Cardiac septum (tissue), 1 donor: ENCODE measurements around the gene LIMS1. TPM values are rescaled to one million over a fixed set of nuclear protein-coding genes. Genes with fewer than 3 reads are reported as not detected.
"Not testable (repeated sequence)": the region's sequence is repeated elsewhere in the genome, so short reads cannot be mapped to it uniquely, and the experiment has no call there.

Source experiments
- DNase-seq: peaks from one replicate; pipeline ENCODE4 v3.0.0-alpha.2; 2020; ENCODE audit warnings: low spot score
- intact Hi-C: fragments of 100-400 bp; cut with DNase I; formaldehyde crosslinking; loops from one replicate; pipeline ENCODE4 v1.14.0; 2022
- total RNA-seq: library from RNA; stranded (reverse); fragmentation: NEBNext Ultra II Directional; extraction: Animal tissue kit (Norgen Biotek cat#: 25700); gene quantifications from one replicate; pipeline ENCODE4 v1.2.1, GENCODE V29; 2021
- donor health status: DM: no; HTN: no; CAD: no.

Gene LIMS1
- total RNA-seq, 1 donor from 2014 or later = 121 TPM

DNA sequence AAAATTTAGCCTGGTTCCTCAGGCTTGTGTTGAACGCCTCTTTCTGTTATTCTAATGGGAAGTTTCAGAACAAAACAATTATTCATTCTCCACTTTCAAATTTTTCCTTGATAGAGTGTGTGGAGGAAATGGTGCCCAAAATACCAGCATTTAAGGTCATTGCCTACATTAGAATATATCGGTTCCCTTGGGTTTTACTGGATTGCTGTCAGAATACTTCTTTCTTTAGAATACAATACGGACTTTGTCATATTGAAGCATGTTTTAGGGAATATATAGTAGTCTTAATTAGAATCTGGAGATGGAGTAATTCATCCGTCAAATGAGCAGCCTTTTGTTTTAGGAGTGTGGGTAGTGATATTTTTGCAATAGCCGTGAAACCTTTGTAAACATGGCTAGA is 13.3 kb downstream of the LIMS1 start:
- intact Hi-C loops = no loop called here
- DNase-seq = no peak

DNA sequence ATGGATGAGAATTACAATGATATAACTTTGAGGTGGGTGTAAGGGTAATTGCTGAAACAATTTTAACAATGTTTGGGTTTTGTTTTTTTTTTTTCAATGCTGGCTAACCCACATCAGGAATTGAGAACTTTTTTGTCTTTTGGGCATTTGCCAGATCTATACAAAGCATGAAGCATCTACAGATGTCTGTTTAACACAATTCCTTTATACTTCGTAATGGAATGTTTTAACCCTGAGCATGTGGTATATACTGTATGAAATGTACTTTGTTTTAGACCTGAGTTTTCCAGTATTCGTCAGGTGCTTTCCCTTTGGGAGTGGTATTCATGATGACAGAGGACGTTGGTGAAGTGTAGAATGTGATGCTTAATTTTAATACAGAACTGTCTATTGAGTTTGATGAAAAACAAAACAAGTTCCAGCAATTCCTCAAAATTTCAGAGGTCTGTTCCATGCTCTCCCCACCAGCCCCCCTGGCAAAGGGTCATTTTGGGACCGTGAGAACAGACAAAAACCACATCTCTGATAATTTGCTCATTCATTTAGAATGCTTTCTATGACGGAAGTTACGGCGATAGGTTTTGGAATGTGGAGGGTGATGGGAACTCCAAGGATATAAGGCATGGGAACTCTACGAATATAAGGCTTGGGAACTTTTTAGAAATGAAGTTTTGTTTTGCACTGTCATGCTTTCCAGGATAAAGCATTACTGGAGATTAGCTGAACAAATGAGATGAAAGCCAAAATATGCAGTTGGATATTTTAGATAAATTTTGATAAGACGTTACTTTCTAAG is 14.1 kb downstream of the LIMS1 start:
- DNase-seq = no peak
- intact Hi-C loops = no loop called here

DNA sequence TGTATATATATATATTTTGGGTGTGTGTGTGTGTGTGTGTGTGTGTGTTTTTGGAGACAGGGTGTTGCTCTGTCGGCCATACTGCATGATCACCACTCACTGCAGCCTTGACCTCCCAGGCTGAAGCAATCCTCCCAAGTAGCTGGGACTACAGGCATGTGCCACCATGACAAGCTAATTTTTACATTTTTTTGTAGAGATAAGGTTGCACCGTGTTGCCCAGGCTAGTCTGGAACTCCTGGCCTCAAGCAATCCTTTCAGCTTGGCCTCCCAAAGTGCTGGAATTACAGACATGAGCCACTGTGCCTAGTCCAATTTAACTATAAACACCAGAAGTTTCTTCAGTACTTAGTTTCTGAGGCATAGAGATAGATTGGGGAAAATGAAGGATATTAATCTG is 18.3 kb downstream of the LIMS1 start:
- DNase-seq = no peak
- intact Hi-C loops = no loop called here

DNA sequence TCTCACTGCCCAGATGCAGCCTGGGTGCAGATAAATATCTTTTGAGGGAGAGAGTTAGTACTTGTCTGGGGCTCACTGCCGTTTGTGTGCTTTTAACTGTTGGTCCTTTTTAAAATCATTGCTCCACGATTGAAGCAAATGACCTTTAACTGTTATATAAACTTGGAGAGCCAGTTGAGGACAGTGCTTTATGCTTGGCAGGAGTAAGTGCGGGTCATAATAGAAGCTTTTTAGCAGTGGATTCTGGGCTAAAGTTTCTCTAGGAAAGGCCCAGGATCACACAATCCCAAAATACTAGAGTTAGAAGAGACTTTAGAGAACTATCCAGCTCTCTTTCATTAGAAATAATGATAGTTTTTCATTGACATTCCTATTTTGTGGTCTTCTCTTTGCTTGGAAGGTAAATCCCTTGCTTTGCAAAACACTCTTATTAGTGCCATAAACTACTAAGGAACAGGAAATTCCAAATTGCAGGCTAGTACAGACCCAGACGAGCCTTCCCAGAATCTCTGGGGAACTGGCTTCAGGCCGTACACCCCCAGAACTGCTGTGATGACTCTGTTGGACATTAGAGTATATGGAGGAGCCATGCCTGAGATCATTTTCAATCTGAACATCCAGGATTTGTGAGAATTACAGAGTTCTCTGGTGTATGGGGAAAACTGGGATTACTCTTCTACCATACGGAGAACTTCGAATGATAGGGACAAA is 19.1 kb downstream of the LIMS1 start:
- intact Hi-C loops = no loop called here
- DNase-seq = no peak

DNA sequence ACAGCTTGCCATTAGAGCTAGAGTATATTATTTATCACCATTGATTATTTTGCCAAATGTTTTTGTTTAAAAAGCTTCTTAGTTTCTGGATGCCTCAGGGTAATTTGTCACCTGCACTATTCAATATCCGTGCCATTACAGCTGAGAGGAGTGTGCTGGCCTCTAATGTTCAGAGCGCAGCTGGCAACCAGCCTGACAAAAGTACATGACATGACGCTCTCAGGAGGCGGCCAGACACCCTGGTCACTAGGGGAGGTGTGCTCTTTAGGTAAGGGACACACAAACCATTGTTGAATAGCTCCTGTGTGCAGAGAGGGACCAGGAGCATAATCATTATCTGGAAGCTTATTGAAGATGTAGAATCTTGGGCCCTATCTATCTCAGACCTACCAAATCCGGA is 20.3 kb downstream of the LIMS1 start:
- DNase-seq = no peak
- intact Hi-C loops = loop anchor here (1.0 kb wide), 1 partner anchor 19 kb away; no protein-coding TSS in a partner anchor

DNA sequence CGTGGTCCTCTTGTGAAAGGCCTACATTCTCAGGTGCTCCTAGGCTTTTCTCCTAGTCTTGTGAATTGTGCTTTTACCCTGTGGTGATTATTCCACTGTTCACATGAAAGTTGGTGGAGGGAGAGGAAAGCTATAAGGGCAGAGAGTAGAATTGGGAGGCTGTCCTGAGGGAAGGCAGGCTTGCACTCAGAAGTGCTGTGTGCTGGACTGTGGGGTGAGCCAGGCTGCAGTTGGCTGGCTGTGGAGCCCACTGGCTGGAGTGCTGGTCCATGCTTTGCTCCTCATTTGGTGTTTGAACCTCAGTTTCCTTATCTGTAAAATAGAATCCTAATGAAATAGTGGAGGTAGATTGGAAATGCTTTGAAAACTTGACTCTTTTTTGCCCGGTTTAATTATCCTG is 21.3 kb downstream of the LIMS1 start:
- no peak for DNase-seq
- intact Hi-C loops = no loop called here

DNA sequence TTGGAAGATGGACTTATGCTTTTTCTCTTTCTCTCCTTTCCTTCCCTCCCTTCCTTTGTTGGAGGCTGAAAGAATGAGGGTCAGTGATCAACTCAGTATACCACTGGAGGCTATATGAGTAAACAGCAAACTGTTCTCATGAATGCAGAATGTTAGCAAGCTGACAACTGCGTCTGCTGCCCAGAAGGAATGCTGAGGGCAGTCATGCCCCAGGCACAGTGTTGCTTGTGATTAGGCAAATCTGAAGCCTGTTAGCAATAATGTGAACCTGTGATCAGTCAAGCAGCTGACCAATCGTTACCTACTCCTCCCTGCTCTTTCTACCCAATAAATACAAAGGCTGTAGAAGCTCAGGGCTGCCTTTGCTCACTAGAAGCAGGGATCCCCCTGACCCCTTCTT is 22.3 kb downstream of the LIMS1 start:
- DNase-seq, intact Hi-C loops: not testable (repeated sequence)

DNA sequence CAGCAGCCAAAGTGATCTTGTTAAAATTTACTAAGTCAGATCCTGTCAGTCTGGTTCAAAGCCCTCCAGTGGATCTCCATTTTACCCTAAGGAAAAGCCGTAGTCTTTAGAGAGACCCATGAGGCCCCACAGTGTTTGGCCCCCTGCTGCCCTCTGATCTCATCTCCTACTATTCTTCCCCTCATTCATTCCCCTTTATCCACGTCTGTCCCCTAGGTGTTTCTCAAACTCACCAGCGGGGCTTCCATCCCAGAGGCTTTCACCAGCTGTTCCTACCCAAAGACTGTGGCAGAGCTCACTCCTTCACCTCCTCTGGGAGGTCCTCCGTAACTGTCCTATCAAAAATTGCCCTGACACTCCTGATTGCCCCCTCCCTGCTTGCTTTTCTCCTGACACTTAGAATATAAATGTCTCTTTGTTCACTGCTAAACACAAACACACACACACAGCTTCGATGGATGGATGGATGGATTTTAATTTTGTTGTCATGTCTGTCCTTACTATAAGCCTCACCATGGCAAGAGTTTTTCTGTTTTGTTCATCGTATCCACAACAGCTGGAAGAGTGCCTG is 26.1 kb downstream of the LIMS1 start:
- intact Hi-C loops = no loop called here

DNA sequence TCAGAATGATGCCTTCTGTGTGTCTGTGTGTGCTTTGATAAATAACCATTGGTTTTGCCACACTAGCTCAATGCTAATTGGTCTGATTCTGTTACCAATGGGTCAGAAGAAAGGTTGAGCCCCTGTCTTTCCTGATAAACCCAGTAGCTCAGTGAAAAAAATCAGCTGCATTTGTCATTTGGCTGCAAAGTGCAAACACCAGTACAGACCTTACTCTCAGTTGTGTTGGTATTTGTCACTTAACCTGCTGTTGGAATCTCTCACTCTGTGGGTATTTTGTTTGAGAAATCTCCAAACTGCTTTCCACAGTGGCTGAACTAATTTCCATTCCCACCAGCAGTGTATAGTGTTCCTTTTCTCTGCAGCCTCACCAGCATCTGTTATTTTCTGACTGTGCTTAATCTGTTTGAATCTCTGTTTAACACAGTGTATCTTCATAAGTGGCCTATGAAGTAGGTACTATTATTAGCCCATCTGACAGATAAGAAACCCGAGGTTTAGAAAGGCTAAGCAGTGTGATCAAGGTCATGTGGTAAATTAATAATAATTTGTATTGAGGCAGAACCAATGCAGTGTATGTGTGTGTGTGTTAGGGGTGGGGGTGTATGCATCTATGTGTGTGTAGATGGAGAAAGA is 26.7 kb downstream of the LIMS1 start:
- DNase-seq = no peak
- intact Hi-C loops = no loop called here

More for the DNA sequence above, 26.1 kb downstream of the LIMS1 start:
- no peak for DNase-seq

DNA sequence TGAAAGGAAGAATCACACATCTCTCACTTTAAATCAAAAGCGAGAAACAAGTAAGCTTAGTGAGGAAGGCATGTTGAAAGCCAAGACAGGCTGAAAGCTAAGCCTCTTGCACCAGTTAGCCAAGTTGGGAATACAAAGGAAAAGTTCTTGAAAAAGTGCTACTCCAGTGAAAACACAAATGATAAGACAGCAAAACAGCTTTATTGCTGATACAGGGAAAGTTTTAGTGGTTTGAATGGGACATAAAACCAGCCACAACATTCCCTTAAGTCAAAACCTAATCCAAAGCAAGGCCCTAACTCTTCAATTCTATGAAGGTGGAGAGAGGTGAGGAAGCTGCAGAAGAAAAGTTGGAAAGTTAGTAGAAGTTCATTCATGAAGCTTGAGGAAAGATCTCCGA is 28.0 kb downstream of the LIMS1 start:
- DNase-seq = no peak
- intact Hi-C loops = no loop called here

DNA sequence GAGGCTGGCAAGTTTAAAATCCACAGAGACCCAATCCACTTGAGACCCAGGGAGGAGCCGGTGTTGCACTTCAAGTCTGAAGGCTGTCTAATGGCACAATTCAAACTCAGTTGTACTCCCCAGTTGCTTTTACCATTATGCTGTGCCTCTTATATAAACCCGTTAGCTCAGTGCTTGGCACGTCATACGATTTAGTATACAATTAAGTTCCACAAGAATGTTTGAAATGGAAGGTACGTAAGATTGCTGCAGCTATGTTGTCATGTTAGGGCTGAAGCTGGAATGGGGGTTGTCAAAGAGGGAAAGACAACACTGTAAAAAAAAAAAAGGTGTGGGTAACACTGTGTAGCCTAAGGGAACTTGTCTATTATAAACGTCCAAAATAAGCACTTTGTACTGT is 30.2 kb downstream of the LIMS1 start:
- intact Hi-C loops = no loop called here

DNA sequence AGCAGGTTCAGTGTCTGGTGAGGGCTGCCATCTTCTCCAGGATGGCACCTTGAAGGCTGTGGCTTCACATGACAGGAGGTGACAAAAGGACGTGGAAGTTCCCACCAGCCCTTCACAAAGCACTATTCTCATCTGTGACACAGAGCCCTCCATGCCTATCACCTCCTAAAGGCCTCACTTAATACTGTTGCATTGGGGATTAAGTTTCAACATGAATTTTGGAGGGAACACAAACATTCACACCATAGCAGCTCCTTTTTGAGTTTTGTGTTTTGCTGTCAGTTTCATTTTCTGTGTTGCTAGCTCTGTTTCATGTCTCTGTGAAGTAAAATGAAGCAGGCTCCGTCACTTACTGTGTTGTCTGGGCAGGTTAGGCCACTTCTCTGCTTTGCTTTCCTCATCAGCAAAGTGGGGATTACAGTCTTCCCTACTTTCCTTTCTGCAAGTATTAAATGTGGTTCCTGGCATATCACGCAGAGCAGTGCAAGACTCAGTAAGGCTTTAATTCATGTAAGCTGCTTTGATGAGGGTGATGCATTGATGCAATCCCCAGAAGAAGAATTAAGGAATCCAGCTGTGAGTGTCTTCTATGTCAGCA is 31.6 kb downstream of the LIMS1 start:
- intact Hi-C loops = no loop called here
- no peak for DNase-seq

More for the DNA sequence above, 30.2 kb downstream of the LIMS1 start:
- DNase-seq = no peak

DNA sequence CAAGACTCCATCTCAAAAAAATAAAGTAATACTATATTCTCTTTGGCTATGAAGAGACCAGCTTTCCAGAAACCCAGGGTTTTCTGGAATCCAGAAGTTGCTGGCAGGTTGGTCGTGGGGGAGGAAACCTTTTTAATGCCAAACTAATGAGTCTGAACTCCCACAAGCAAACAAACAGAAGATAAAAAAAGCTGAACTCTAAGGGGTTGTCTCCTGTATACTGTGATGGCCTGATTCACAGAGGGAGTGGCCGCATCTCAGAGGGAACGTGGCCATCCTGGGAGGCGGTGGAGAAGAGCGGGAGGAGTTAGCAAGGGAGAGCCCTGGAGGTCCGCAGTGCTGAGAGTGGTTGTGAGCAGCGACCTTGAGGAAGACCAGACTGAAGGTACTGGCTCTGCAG is 36.1 kb downstream of the LIMS1 start:
- DNase-seq = no peak
- intact Hi-C loops = no loop called here

DNA sequence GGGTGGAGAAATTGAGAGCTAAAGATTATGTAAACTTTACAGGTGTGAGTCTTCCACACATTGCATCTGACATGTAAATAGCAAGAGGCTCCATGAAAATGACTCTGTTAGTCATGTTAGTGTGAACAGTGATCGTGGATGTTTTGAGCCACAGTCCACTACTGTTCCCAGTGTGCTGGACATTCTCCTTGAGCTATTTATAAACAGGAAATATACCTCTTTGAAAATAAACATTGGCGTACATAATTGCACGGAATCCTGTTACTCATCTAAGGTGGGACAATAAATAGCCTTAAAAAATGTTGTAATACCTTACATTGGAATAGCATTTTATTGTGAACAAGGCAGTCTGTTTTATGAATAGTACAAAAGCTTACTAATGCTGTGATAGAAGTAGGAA is 37.0 kb downstream of the LIMS1 start:
- DNase-seq = no peak
- intact Hi-C loops = no loop called here

DNA sequence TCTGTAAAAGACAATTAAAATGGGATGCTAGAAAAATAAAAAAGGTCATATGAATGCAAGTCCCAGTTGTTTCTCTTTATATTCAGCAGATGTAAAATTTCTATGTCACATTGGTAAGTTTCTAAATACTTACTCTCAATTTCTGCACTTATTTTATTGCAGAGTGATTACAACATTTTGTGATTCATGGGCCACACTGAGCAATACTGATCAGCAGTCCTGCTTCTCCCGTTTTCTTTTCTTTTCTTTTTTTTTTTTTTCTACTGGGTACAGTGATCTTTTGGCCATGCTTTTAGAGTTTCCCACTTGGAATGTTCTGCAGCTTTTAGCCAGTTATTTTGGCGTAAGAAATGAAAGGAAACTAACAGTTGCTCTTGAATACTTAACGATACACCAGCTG is 38.8 kb downstream of the LIMS1 start:
- intact Hi-C loops = no loop called here
- no peak for DNase-seq

DNA sequence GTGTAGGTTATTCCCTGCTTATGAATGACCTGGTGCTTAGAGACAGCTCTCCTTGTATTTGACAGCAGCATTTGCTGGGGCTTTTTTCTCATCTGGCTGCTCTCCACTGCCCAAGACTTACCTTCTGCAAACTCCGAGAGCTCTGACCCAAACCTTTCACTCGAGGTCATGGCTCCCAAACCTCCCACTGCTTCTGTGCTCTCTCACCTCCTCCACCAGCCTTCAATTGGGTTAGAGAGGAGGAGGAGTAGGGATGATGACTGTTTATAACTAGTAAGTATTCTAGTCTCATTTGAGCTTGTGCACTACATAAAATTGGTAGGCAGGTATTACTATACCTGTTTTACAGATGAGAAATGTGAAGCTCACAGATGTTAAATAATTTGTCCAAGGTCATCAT is 40.1 kb downstream of the LIMS1 start:
- intact Hi-C loops = no loop called here
- DNase-seq = no peak

DNA sequence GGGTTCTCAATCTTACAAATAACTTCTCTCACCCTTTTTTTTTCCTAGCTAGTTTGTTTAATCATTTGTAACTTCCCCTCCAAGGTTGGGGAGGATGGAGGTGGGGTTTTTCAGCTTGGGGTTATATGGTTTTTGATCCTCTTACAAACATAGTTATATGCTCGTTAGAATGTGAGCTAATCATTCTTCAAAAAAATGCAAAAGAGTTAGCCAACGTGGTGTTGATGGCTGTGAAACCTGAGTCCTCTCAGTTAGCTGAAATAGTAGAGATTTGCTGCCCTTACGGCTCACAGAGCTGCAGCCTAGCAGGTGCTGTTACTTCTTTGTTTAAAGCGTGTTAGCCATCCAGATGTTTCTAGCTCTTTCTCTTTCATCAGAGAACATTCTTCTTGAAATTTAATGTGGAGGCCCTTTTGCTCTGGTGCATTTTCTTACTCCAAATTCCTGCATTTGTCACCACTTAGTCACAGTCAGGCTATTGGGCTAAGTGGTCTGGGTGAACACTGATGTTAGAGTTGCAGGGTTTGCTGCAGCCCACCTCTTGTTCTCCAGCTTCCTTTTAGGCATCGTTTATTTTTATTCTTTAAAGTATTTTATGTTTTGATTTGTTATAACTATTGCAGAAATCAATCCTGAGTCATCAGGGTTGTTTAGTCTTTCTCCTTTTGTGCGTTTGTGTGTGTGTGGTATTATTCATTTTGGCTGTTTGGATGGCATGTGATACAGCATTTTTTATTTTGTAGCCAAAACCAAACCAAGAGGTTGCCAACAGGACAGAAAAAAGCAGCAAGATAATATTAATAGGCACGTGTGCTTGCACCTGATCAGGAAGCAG is 41.1 kb downstream of the LIMS1 start:
- DNase-seq = no peak
- intact Hi-C loops = loop anchor here (5.0 kb wide), 2 partner anchors 38 to 128 kb away; partner anchors contain the start of gene GCC2

DNA sequence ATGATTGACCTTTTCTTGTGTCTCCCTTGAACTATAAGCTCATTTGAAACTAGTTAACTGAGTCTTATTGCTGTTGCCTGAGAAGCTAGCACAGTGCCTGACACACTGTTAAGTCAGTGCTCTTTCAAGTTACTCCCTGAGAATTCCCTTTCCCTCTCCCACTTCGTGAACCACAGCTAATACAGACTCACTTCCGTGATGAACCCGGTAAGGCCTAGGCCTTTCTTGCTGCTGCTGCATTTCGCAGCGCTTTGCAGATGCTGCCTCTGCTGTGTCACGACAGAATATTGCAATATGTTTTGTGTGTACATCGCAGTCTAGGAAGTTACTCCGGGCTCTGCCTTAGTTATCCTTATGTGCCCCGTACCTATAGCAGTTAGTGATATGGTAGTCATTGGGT is 42.8 kb downstream of the LIMS1 start:
- intact Hi-C loops = loop anchor here (5.0 kb wide), 2 partner anchors 40 to 130 kb away; partner anchors contain the start of gene GCC2
- no peak for DNase-seq

DNA sequence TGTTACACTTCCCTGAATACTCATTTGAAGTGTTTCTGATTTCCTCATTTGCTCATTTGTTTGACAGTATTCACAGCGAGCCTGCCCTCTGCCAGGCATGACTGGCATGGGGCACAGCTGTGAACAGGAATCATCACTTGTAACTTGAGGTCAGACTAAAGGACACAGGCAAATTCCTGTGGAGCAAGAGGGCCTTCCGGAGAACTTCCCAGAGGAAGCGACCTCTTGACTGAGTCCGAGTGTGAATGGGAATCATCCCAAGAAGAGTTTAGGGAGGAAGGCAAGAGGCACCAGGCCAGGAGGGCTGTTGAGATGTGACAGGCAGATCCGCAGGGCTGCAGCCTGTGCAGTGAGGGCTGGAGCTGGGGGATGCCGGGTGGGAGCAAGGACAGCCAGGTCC is 45.4 kb downstream of the LIMS1 start:
- intact Hi-C loops = loop anchor here (5.0 kb wide), 2 partner anchors 42 to 132 kb away; partner anchors contain the start of gene GCC2
- DNase-seq = peak; percentile 75
